NCI-H146 (cell line): ENCODE measurements around the gene RRN3.
"Not testable (repeated sequence)": the region's sequence is repeated elsewhere in the genome, so short reads cannot be mapped to it uniquely, and the experiment has no call there.

Experiments
- DNase-seq: peaks from one replicate; lab custom pipeline; 2025; lab: John Stamatoyannopoulos, UW

Gene RRN3

DNA sequence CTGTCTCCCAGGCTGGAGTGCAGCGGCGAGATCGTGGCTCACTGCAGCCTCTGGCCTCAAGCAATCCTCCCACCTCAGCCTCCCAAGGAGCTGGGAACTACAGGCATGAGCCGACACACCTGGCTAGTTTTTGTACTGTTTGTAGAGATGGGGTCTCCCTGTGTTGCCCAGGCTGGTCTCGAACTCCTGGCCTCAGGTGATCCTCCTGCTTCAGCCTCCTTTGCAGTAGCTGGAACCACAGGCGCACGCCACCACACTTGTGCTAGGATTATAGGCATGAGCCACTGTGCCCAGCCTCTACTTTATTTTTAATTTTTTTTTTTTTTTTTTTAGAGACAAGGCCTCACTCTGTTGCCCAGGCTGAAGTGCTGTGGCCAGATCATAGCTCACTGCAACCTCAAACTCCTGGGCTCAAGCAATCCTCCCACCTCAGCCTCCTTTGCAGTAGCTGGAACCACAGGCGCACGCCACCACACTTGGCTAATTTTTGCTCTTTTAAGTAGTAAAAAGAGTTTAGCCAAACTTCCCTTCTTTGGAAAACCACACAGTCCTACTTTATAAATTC lies 42.6 kb downstream of the RRN3 start:
- no peak for DNase-seq

GRCh38 chr16:15050440-15050839 lies 43.6 kb downstream of the RRN3 start:
- not testable (repeated sequence) for DNase-seq

DNA sequence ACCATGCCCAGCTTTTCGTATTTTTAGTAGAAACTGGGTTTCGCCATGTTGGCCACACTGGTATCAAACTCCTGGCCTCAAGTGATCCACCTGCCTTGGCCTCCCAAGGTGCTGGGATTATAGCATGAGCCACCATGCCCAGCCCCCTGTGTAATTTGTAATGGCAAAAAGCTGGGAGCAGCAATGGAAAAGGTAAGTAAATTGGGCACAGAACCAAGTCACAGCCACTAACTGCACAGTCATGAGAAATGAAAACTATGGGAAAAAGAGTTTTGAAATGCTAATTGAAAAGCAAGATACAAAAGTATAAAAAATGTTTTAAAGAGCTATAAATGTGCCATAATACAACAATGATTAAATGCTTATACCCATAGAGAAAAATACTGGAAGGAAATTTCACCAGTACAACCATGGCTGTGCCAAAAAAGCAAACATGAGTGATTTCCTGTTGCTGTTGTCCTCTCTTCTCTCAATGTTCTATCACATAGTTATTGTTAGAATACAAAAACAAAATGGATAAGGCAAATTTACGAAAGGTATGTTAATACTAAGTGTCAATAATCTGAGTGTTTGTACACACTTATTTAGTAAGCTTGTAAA lies 44.4 kb downstream of the RRN3 start:
- DNase-seq: no peak

GRCh38 chr16:15046692-15047376 lies 47.2 kb downstream of the RRN3 start:
- no peak for DNase-seq

GRCh38 chr16:15045270-15045669 lies 48.8 kb downstream of the RRN3 start:
- DNase-seq: not testable (repeated sequence)

- no peak for DNase-seq
Observed at GRCh38 chr16:15044286-15044685, 49.8 kb downstream of the RRN3 start.

GRCh38 chr16:15043344-15043743 lies 50.7 kb downstream of the RRN3 start:
- DNase-seq: no peak

DNA sequence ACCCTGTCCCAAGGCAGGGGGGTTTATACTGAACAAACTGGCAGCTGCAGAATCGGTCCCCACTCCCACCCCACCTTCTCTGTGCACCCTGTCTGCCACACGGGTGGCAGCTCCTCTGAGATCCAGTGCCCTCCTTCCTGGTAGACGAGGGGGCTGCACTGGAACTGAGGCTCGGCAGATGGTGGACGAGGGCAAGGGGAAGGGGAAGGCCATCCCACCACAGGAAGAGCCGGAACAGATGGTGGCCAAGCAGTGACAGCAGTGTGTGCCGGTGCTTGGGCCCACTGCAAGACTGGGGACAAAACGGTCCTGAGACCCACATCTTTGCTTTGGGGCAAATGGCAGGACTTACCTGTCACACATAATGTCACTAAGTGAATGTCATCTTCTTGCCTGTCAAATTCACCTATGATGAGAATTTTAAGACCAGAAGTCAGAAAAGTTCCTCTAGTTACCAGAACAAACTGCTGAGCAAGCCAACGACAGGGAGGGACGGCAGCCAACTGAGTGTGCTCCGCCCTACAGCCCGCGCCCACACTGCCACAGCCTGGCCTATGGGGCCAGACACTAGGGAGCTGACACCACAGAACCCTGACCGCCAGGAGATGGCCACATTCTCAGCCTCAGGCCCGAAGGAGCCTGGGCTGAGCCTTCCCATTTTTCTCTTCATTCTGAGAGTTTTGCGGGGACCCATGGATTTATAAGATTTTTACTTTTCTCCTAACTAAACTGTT lies 52.6 kb downstream of the RRN3 start:
- no peak for DNase-seq

- no peak for DNase-seq
Observed at GRCh38 chr16:15038689-15039088, 55.4 kb downstream of the RRN3 start.

DNA sequence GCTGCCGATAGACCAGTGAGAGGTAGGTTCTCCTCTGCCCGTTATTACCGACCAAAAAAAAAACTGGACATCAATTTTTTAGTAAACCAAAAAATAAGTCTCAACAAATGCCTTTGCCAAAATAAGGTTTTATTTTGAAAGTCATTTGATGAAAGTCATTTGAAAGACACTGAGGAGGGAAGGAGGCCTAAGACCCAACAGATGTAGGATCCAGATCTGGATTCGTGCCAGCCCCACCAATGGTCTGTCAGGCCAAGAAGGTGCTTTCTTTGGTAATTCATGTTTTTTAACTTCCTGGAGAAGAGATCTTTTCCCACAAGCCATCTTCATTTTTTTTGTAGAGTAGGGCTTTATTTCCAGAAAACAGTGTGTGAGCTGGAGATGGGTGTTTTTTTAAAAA lies 56.3 kb downstream of the RRN3 start:
- DNase-seq: no peak

DNA sequence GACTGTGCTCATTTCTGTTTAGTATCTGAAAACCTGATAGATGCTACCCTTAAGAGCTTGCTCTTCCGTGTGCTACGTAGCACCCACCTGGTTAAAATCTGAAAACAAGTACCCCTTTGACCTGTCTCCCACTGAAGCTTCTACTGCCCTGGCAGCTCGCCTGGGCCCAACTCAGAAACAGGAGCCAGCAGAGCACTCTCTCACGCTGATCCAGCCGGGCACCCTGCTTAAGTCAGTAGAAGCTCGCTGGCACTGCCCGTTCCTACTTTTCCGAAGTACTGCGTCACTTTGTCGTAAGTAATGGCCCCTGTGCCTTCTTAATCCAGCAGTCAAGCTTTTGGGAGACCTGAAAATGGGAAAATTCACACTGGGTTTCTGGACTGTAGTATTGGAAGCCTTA lies 57.1 kb downstream of the RRN3 start:
- no peak for DNase-seq

- no peak for DNase-seq
Observed at GRCh38 chr16:15035163-15035729, 58.8 kb downstream of the RRN3 start.

- DNase-seq: no peak
Observed at GRCh38 chr16:15034266-15035162, 59.6 kb downstream of the RRN3 start.

- no peak for DNase-seq
Observed at GRCh38 chr16:15033309-15033707, 60.8 kb downstream of the RRN3 start.

- no peak for DNase-seq
Observed at GRCh38 chr16:15032547-15033308, 61.3 kb downstream of the RRN3 start.

DNA sequence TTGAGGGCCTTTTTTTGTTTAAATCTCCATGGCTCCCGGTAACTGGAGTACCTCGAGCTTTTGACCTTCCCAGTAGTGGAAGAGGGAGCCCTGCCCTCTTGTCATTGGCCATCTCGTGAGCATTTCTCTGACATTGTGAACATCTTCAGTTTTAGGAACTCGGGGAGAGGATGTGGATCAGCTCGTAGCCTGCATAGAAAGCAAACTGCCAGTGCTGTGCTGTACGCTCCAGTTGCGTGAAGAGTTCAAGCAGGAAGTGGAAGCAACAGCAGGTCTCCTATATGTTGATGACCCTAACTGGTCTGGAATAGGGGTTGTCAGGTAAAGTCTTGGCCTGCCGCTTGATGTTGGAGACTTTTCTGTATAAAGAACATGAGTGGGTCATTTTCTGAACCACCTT lies 62.5 kb downstream of the RRN3 start:
- DNase-seq: no peak

GRCh38 chr16:15031179-15031578 lies 62.9 kb downstream of the RRN3 start:
- no peak for DNase-seq

DNA sequence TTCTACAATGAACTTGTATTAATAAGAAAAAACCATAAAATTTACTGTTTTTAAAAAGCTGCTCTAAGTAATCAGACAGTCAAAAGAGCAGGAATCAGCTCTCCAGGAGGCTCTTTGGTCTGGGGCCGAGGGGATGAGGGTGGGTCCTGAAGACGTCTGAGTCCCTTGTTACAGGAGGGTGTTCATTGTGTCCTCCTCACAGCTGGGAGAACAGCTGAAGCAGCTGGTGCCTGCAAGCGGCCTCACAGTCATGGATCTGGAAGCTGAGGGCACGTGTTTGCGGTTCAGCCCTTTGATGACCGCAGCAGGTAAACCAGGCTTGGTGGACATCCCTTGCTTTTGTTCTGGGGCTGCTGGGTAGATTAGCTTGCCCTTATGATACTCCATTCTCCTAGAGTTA lies 64.3 kb downstream of the RRN3 start:
- not testable (repeated sequence) for DNase-seq

- DNase-seq: not testable (repeated sequence)
Observed at GRCh38 chr16:15028801-15029698, 65.0 kb downstream of the RRN3 start.

GRCh38 chr16:15028345-15028715 lies 65.7 kb downstream of the RRN3 start:
- not testable (repeated sequence) for DNase-seq
